Skin epidermis (tissue), 12 donors: ENCODE data around the gene RNF187.

Experiments used
- H3K27ac ChIP-seq, 21 experiments: fragments of 200-600 bp; sonication (generic) in 11 of 21; one replicate each; pipeline ENCODE4 v1.5.0; 2020; ENCODE audit warnings: mild to moderate bottlenecking in 3 of 21, inconsistent platforms in 2 of 21, moderate library complexity in 2 of 21
- H3K4me3 ChIP-seq, 7 experiments: fragments of 200-600 bp; sonication (generic) in 2 of 7; one replicate each; pipeline ENCODE4 v1.5.0; 2020; ENCODE audit warnings: inconsistent platforms in 2 of 7, mild to moderate bottlenecking in 2 of 7, moderate library complexity in 1 of 7

The RNF187 gene

DNA sequence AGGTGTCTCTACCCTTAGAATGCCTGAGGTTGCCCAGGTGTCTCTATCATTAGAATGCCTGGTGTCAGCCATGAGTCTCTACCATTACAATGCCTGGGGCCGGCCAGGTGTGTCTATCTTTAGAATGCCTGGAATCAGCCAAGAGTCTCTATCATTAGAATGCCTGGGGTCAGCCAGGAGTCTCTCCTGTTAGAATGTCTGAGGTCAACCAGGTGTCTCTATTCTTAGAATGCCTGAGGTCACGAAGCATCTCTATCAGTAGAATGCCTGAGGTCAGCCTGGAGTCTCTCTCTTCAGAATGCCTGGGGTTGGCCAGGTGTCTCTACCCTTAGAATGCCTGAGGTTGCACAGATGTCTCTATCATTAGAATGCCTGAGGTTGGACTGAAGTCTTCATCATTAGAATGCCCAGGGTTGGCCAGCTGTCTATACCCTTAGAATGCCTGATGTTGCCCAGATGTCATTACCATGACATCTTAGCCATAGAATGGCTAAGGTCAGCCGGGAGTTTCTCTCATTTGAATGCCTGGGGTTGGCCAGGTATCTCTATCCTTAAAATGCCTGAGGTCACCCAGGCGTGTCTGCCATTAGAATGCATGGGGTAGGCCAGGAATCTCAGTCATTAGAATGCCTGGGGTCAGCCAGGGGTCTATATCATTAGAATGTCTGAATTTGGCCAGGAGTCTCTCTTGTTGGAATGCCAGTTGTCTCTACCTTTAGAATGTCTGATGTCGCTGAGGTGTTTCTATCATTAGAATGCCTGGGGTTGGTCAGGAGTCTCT is 44.0 kb downstream of the RNF187 start:
- H3K4me3 ChIP-seq: no peak overlapping the region
- H3K27ac ChIP-seq: no peak overlapping the region

DNA sequence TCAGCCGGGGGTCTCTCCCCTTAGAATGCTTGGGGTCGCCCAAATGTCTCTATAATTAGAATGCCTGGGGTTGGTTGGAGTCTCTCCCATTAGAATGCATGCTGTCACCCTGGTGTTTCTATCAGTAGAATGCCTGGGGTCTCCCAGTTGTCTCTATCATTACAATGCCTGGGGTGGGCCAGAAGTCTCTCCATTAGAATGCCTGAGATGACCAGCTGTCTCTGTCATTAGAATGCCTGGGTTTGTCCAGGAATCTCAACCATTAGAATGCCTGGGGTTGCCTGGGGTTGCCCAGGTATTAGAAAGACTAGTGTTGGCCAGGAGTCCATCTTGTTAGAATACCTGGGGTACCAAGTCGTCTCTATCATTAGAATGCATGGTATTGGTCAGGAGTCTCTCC is 51.6 kb downstream of the RNF187 start:
- H3K27ac ChIP-seq: no peak overlapping the region
- no peak overlapping the region for H3K4me3 ChIP-seq

DNA sequence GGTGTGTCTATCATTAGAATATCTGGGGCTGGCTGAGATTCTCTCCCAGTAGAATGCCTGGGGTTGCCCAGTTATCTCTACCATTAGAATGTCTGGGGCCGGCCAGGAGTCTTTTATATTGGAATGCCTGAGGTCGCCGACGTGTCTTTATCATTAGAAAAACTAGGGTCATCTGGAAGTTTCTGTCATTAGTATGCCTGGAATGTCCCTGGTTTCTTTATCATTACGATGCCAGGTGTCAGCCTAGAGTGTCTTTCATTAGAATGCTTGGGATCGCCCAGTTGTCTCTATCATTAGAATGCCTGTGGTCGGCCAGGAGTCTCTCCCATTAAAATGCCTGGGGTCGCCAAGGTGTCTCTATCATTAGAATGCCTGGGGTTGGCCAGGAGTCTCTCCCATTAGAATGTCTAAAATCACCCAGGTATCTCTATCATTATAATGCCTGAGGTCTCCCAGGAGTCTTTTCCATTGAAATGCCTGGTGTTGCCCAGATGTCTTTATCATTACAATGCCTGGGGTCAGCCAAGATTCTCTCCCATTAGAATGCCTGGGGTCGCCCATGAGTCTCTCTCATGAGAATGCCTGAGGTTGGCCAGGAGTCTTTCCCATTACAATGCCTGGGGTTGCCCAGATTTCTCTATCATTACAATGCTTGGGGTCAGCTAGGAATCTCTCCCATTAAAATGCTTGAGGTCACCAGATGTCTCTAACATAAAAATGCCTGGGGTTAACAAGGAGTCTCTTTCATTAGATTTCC is 53.2 kb downstream of the RNF187 start:
- Histone ChIP-seq H3K4me3 (no peak overlapping the region), H3K27ac (no peak overlapping the region)

DNA sequence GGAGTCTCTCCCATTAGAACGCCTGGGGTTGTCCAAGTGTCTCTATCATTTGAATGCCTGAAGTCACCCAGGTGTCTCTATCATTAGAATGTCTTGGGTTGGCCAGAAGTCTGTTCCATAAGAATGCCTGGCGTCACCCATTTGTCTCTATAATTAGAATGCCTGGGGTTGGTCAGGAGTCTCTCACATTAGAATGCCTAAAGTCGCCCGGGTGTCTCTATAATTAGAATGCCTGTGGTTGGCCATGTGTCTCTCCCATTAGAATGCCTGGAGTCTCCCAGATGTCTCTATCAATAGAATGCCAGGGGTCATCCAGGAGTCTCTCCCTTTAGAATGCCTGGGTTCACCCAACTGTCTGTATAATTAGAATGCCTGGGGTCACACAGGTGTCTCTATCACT is 54.5 kb downstream of the RNF187 start:
- no peak overlapping the region for H3K27ac ChIP-seq

DNA sequence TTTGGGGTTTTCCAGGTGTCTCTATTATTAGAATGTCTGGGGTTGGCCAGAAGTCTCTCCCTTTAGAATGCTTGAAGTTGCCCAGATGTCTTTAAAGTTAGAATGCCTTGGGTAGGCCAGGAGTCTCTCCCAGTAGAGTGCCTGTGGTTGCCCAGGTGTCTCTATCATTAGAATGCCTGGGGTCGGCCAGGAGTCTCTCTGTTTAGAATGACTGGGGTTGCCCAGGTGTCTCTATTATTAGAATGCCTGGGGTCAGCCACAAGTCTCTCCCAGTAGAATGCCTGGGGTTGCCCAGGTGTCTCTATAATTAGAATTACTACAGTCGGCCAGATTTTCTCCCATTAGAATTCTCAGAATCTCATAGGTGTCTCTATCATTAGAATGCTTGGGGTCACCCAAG is 55.2 kb downstream of the RNF187 start:
- H3K27ac ChIP-seq: no peak overlapping the region

More for the DNA sequence above, 54.5 kb downstream of the RNF187 start:
- H3K4me3 ChIP-seq: no peak overlapping the region

DNA sequence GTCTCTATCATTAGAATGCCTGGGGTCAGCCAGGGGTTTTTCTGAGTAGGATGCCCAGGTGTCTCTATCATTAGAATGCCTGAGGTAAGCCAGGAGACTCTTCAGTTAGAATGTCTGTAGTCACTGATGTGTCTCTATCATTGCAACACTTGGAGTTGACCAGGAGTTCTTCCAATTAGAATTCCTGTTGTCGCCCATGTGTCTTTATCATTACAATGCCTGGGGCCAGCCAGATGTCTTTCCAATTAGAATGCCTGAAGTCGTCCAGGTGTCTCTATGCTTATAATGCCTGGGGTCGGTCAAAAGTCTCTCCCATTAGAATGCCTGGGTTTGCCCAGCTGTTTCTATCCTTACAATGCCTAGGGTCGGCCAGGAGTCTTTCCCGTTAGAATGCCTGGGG is 55.8 kb downstream of the RNF187 start:
- no peak overlapping the region for H3K27ac ChIP-seq
- no peak overlapping the region for H3K4me3 ChIP-seq

More for the DNA sequence above, 55.2 kb downstream of the RNF187 start:
- no peak overlapping the region for H3K4me3 ChIP-seq

DNA sequence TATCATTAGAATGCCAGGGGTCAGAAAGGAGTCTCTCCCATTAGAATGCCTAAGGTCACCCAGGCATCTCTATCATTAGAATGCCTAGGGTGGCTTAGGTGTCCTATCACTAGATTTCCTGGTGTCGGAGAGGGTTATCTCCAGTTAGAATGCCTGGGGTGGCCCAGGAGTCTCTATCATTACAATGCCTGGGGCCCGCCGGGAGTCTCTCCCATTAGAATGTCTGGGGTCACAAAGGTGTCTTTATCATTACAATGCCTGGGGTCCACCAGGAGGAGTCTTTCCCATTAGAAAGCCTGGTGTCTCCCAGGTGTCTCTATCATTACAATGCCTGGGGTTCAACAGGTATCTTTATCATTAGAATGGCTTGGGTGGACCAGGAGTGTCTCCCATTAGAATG is 56.2 kb downstream of the RNF187 start:
- H3K4me3 ChIP-seq: no peak overlapping the region
- H3K27ac ChIP-seq: no peak overlapping the region

DNA sequence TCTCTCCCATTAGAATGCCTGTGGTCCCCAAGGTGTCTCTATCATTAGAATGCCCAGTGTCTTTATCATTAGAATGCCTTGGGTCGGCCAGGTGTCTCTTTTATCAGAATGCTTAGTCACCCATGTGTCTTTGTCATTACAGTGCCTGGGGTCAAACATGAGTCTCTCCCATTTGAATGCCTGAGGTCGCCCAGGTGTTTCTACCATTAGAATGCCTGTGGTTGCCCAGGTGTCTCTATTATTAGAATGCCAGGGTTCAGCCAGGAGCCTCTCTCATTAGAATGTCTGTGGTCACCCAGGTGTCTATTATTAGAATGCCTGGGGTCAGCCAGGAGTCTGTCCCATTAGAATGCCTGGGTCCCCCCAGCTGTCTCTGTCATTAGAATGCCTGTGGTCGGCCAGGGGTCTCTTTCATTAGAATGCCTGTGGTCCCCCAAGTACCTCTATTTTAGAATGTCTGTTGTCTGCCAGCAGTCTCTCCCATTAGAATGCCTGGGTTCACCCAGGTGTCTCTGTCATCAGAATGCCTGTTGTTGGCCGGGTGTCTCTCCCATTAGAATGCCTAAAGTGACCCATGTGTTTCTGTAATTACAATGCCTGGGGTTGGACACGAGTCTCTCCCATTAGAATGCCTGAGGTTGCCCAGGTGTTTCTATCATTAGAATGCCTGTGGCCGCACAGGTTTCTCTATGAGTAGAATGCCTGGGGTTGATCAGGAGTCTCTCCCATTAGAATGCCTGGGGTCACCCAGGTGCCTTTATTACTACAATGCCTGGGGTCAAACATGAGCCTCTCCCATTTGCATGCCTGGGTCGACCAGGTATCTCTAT is 57.1 kb downstream of the RNF187 start:
- Histone ChIP-seq H3K27ac (no peak overlapping the region), H3K4me3 (no peak overlapping the region)

DNA sequence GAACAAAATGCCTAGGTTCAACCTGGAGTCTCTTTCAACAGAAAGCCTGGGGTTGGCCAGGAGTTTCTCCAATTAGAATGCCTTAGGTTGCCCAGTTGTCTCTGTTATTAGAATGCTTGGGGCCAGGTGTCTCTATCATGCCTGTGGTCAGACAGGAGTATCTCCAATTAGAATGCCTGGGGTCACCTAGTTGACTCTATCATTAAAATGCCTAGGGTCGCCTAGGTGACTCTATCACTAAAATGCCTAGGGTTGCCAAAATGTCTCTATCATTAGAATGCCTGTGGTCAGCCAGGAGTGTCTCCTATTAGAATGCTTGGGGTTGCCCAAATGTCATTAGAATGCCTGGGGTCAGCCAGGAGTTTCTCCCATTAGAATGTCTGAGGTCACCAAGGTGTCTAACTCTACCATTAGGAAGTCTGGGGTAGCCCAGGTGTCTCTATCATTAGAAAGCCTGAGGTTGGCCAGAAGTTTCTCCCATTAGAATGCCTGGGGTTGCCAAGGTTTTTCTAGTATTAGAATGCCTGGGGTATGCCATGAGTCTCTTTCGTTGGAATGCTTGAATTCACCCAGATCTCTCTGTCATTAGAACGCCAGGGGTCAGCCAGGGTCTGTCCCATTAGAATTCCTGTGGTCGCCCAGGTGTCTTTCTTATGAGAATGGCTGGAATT is 57.9 kb downstream of the RNF187 start:
- no peak overlapping the region for H3K4me3 ChIP-seq
- no peak overlapping the region for H3K27ac ChIP-seq
